Measurements from ENCODE around the gene UNC5C. TPM values are rescaled to one million over a fixed set of nuclear protein-coding genes. Genes with fewer than 3 reads are reported as not detected.

Gene UNC5C
- total RNA-seq, 4 donors from 2014 or later, result 1.7 to 2.4 (median 2.0) TPM

DNA sequence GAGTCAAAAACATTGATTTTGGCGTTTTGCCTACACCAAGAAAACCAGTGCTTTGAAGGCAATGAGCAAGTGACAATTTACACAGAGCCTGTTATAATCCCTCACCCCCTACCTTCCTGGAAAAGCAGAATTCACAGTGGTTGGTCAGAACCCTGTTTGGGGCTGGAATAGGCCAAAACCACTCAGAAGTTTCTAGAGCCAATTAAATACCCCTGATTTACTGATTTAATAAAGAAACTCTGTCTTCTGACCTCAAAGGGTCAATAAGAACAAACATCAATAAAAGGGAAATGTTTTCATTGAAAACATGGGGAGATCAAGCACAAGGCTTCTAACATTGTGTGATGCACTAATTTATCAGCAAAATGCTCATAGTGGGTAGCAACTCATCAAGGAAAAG lies 116.3 kb downstream of the UNC5C start:
- no peaks in the 10 kb centered on the region for H3K9me3 ChIP-seq
- intact Hi-C loops (cut with DNase I), result no loop called here
- H3K4me3 ChIP-seq, result no peak overlapping the region
- no peaks in the 10 kb centered on the region for H3K36me3 ChIP-seq
- DNase-seq (ENCODE audit: extremely low spot score), result no peak
- no peak overlapping the region for H3K27ac ChIP-seq (replicated peaks in 1 of 4)
- no peaks in the 10 kb centered on the region for H3K27me3 ChIP-seq
- TF ChIP-seq POLR2A (IDR thresholded peaks at IDR 0.05; ENCODE audit: low read depth) (no peak), EP300 (IDR thresholded peaks at IDR 0.05) (no peak), CTCF (IDR thresholded peaks at IDR 0.05) (no peak), POLR2AphosphoS5 (IDR thresholded peaks at IDR 0.05) (no peak)
- 48% methylated on average over 1 of the region's 1 CpG for WGBS
- H3K4me1 ChIP-seq, result no peaks in the 10 kb centered on the region

DNA sequence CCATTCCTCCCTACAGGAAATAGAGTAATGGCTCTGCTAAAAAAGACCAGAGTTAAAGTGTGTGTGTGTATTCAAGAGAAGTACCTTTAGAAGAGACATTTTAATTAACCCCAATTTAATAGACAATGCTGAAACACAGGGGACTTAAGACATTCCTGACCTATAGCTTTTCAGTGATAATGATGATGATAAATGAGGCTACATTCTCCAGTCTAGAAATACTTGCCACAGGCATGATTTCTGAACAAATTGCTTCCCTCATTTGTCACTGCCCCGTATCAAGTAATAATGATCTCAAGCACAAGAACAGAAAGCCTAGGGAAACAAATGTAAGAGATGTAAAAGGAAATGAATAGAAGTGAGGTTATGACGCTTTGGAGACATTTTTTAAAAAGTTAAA lies 117.1 kb downstream of the UNC5C start:
- Histone ChIP-seq H3K36me3 (no peaks in the 10 kb centered on the region), H3K27ac (replicated peaks in 1 of 4) (no peak overlapping the region), H3K27me3 (no peaks in the 10 kb centered on the region), H3K4me3 (no peak overlapping the region), H3K9me3 (no peaks in the 10 kb centered on the region), H3K4me1 (no peaks in the 10 kb centered on the region)
- TF ChIP-seq POLR2A (IDR thresholded peaks at IDR 0.05; ENCODE audit: low read depth), result no peak
- no peak for TF ChIP-seq CTCF (IDR thresholded peaks at IDR 0.05)
- no peak for TF ChIP-seq EP300 (IDR thresholded peaks at IDR 0.05)
- no peak for TF ChIP-seq POLR2AphosphoS5 (IDR thresholded peaks at IDR 0.05)
- 70% methylated on average over 2 of the region's 2 CpGs for WGBS
- intact Hi-C loops (cut with DNase I), result no loop called here
- DNase-seq (ENCODE audit: extremely low spot score), result no peak

- no peaks in the 10 kb centered on the region for H3K9me3 ChIP-seq
- no peaks in the 10 kb centered on the region for H3K27me3 ChIP-seq
- no peaks in the 10 kb centered on the region for H3K4me1 ChIP-seq
- no peak overlapping the region for H3K4me3 ChIP-seq
- intact Hi-C loops (cut with DNase I), result no loop called here
- WGBS, result 69% methylated on average over 3 of the region's 3 CpGs
- TF ChIP-seq POLR2AphosphoS5 (IDR thresholded peaks at IDR 0.05), result no peak
- no peak for TF ChIP-seq POLR2A (IDR thresholded peaks at IDR 0.05; ENCODE audit: low read depth)
- no peak for DNase-seq (ENCODE audit: extremely low spot score)
- H3K36me3 ChIP-seq, result no peaks in the 10 kb centered on the region
- no peak overlapping the region for H3K27ac ChIP-seq (replicated peaks in 1 of 4)
Observed at GRCh38 chr4:95429416-95429815, 119.4 kb downstream of the UNC5C start.

GRCh38 chr4:95428291-95429070 lies 120.3 kb downstream of the UNC5C start:
- Histone ChIP-seq H3K4me1 (no peaks in the 10 kb centered on the region), H3K27me3 (no peaks in the 10 kb centered on the region), H3K4me3 (no peak overlapping the region), H3K27ac (replicated peaks in 1 of 4) (no peak overlapping the region), H3K36me3 (no peaks in the 10 kb centered on the region), H3K9me3 (no peaks in the 10 kb centered on the region)
- intact Hi-C loops (cut with DNase I), result no loop called here
- 80% methylated on average over 2 of the region's 2 CpGs for WGBS
- DNase-seq (ENCODE audit: extremely low spot score), result no peak
- TF ChIP-seq EP300 (IDR thresholded peaks at IDR 0.05) (no peak), POLR2AphosphoS5 (IDR thresholded peaks at IDR 0.05) (no peak), POLR2A (IDR thresholded peaks at IDR 0.05; ENCODE audit: low read depth) (no peak), CTCF (IDR thresholded peaks at IDR 0.05) (no peak)

DNA sequence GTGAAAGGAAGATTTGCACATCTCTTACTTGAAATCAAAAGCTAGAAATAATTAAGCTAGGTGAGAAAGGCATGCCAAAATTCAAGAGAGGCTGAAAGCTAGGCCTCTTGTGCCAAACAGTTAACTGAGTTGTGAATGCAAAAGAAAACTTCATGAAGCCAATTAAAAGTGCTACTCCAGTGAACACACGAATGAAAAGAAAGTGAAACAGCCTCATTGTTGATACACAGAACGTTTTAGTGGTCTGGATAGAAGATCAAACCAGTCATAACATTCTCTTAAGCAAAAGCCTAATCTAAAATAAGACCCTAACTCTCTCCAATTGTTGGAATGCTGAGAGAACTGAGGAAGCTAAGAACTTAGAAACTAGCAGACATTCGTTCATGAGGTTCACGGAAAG lies 122.3 kb downstream of the UNC5C start:
- Histone ChIP-seq H3K27me3 (no peaks in the 10 kb centered on the region), H3K4me1 (no peaks in the 10 kb centered on the region), H3K4me3 (no peak overlapping the region), H3K9me3 (no peaks in the 10 kb centered on the region), H3K27ac (replicated peaks in 1 of 4) (no peak overlapping the region), H3K36me3 (no peaks in the 10 kb centered on the region)
- no peak for DNase-seq (ENCODE audit: extremely low spot score)
- WGBS, result 78% methylated on average over 4 of the region's 4 CpGs
- TF ChIP-seq EP300 (IDR thresholded peaks at IDR 0.05) (no peak), CTCF (IDR thresholded peaks at IDR 0.05) (no peak), POLR2A (IDR thresholded peaks at IDR 0.05; ENCODE audit: low read depth) (no peak), POLR2AphosphoS5 (IDR thresholded peaks at IDR 0.05) (no peak)
- intact Hi-C loops (cut with DNase I), result no loop called here
